ENCODE results near the gene DCC. TPM values are rescaled to one million over a fixed set of nuclear protein-coding genes. Genes with fewer than 3 reads are reported as not detected.

The DCC gene
- total RNA-seq, 2 experiments from 2014 or later, result not detected

- Mint-ChIP-seq H3K4me3 (no peak overlapping the region), H3K27ac (no peak overlapping the region), H3K27me3 (no peaks in the 10 kb centered on the region), H3K4me1 (no peaks in the 10 kb centered on the region), H3K36me3 (no peaks in the 10 kb centered on the region), H3K9me3 (ENCODE audit: low read depth) (peaks cover 4% of the 10 kb centered on the region)
- no peak for ATAC-seq
- no peak for DNase-seq
- CTCF ChIA-PET, result no interaction called here
Observed at GRCh38 chr18:52700116-52700515, 360.1 kb downstream of the DCC start.

GRCh38 chr18:52700816-52701215, 360.8 kb downstream of the DCC start:
- H3K27me3 Mint-ChIP-seq, result no peaks in the 10 kb centered on the region
- H3K4me1 Mint-ChIP-seq, result no peaks in the 10 kb centered on the region
- H3K4me3 Mint-ChIP-seq, result no peak overlapping the region
- CTCF ChIA-PET, result no interaction called here
- ATAC-seq (no peak), DNase-seq (no peak)
- H3K27ac Mint-ChIP-seq, result no peak overlapping the region
- H3K9me3 Mint-ChIP-seq (ENCODE audit: low read depth), result peaks cover 4% of the 10 kb centered on the region
- no peaks in the 10 kb centered on the region for H3K36me3 Mint-ChIP-seq

GRCh38 chr18:52701219-52701935, 361.4 kb downstream of the DCC start:
- CTCF ChIA-PET, result no interaction called here
- no peak overlapping the region for H3K4me3 Mint-ChIP-seq
- no peaks in the 10 kb centered on the region for H3K27me3 Mint-ChIP-seq
- ATAC-seq (no peak), DNase-seq (no peak)
- no peaks in the 10 kb centered on the region for H3K36me3 Mint-ChIP-seq
- peaks cover 4% of the 10 kb centered on the region for H3K9me3 Mint-ChIP-seq (ENCODE audit: low read depth)
- no peak overlapping the region for H3K27ac Mint-ChIP-seq
- H3K4me1 Mint-ChIP-seq, result no peaks in the 10 kb centered on the region

- CTCF ChIA-PET, result no interaction called here
- H3K27ac Mint-ChIP-seq, result no peak overlapping the region
- H3K4me3 Mint-ChIP-seq, result no peak overlapping the region
- no peak for DNase-seq
- H3K9me3 Mint-ChIP-seq (ENCODE audit: low read depth), result no peaks in the 10 kb centered on the region
- H3K27me3 Mint-ChIP-seq, result no peaks in the 10 kb centered on the region
- no peak for ATAC-seq
- no peaks in the 10 kb centered on the region for H3K4me1 Mint-ChIP-seq
- H3K36me3 Mint-ChIP-seq, result no peaks in the 10 kb centered on the region
Observed at GRCh38 chr18:52715421-52715820, 375.4 kb downstream of the DCC start.

GRCh38 chr18:52715991-52716390, 376.0 kb downstream of the DCC start:
- no peak for ATAC-seq
- CTCF ChIA-PET, result no interaction called here
- no peak overlapping the region for H3K4me3 Mint-ChIP-seq

GRCh38 chr18:52716973-52717372, 377.0 kb downstream of the DCC start:
- DNase-seq, result no peak
- Mint-ChIP-seq H3K9me3 (ENCODE audit: low read depth) (no peaks in the 10 kb centered on the region), H3K4me1 (no peaks in the 10 kb centered on the region), H3K36me3 (no peaks in the 10 kb centered on the region), H3K4me3 (no peak overlapping the region), H3K27me3 (no peaks in the 10 kb centered on the region), H3K27ac (no peak overlapping the region)
- no peak for ATAC-seq
- CTCF ChIA-PET, result no interaction called here

More at GRCh38 chr18:52715991-52716390, 376.0 kb downstream of the DCC start:
- H3K9me3 Mint-ChIP-seq (ENCODE audit: low read depth), result no peaks in the 10 kb centered on the region
- H3K27me3 Mint-ChIP-seq, result no peaks in the 10 kb centered on the region
- H3K4me1 Mint-ChIP-seq, result no peaks in the 10 kb centered on the region
- H3K36me3 Mint-ChIP-seq, result no peaks in the 10 kb centered on the region
- no peak overlapping the region for H3K27ac Mint-ChIP-seq
- DNase-seq, result no peak

- CTCF ChIA-PET, result no interaction called here
- no peak for ATAC-seq
- no peaks in the 10 kb centered on the region for H3K27me3 Mint-ChIP-seq
- H3K4me1 Mint-ChIP-seq, result no peaks in the 10 kb centered on the region
- DNase-seq, result no peak
- H3K36me3 Mint-ChIP-seq, result no peaks in the 10 kb centered on the region
- H3K9me3 Mint-ChIP-seq (ENCODE audit: low read depth), result peaks cover 3% of the 10 kb centered on the region
- no peak overlapping the region for H3K4me3 Mint-ChIP-seq
- no peak overlapping the region for H3K27ac Mint-ChIP-seq
Observed at GRCh38 chr18:52722904-52723303, 382.9 kb downstream of the DCC start.

- no peak for DNase-seq
- ATAC-seq, result no peak
- H3K9me3 Mint-ChIP-seq (ENCODE audit: low read depth), result peaks cover 3% of the 10 kb centered on the region
- H3K4me3 Mint-ChIP-seq, result no peak overlapping the region
- H3K27ac Mint-ChIP-seq, result no peak overlapping the region
- no peaks in the 10 kb centered on the region for H3K4me1 Mint-ChIP-seq
- CTCF ChIA-PET, result no interaction called here
- no peaks in the 10 kb centered on the region for H3K36me3 Mint-ChIP-seq
- no peaks in the 10 kb centered on the region for H3K27me3 Mint-ChIP-seq
Observed at GRCh38 chr18:52723550-52723970, 383.6 kb downstream of the DCC start.

GRCh38 chr18:52730972-52731619, 391.1 kb downstream of the DCC start:
- CTCF ChIA-PET, result no interaction called here
- DNase-seq (no peak), ATAC-seq (no peak)
- peaks cover 4% of the 10 kb centered on the region for H3K9me3 Mint-ChIP-seq (ENCODE audit: low read depth)
- H3K4me1 Mint-ChIP-seq, result no peaks in the 10 kb centered on the region
- H3K4me3 Mint-ChIP-seq, result no peak overlapping the region
- H3K36me3 Mint-ChIP-seq, result no peaks in the 10 kb centered on the region
- no peak overlapping the region for H3K27ac Mint-ChIP-seq
- H3K27me3 Mint-ChIP-seq, result no peaks in the 10 kb centered on the region

- H3K36me3 Mint-ChIP-seq, result no peaks in the 10 kb centered on the region
- no peaks in the 10 kb centered on the region for H3K27me3 Mint-ChIP-seq
- no peaks in the 10 kb centered on the region for H3K4me1 Mint-ChIP-seq
- ATAC-seq, result no peak
- CTCF ChIA-PET, result no interaction called here
- no peaks in the 10 kb centered on the region for H3K9me3 Mint-ChIP-seq (ENCODE audit: low read depth)
- no peak for DNase-seq
- no peak overlapping the region for H3K27ac Mint-ChIP-seq
- no peak overlapping the region for H3K4me3 Mint-ChIP-seq
Observed at GRCh38 chr18:52738946-52739345, 398.9 kb downstream of the DCC start.

- CTCF ChIA-PET, result no interaction called here
- Mint-ChIP-seq H3K9me3 (ENCODE audit: low read depth) (peaks cover 2% of the 10 kb centered on the region), H3K4me3 (no peak overlapping the region), H3K36me3 (no peaks in the 10 kb centered on the region), H3K27ac (no peak overlapping the region), H3K4me1 (no peaks in the 10 kb centered on the region), H3K27me3 (no peaks in the 10 kb centered on the region)
- DNase-seq (no peak), ATAC-seq (no peak)
Observed at GRCh38 chr18:52746986-52747385, 407.0 kb downstream of the DCC start.

- peaks cover 2% of the 10 kb centered on the region for H3K9me3 Mint-ChIP-seq (ENCODE audit: low read depth)
Observed at GRCh38 chr18:52747869-52748268, 407.9 kb downstream of the DCC start.

GRCh38 chr18:52748343-52748742, 408.3 kb downstream of the DCC start:
- DNase-seq (no peak), ATAC-seq (no peak)
- no peaks in the 10 kb centered on the region for H3K4me1 Mint-ChIP-seq
- H3K36me3 Mint-ChIP-seq, result no peaks in the 10 kb centered on the region
- CTCF ChIA-PET, result no interaction called here
- peaks cover 2% of the 10 kb centered on the region for H3K9me3 Mint-ChIP-seq (ENCODE audit: low read depth)
- no peak overlapping the region for H3K27ac Mint-ChIP-seq
- no peak overlapping the region for H3K4me3 Mint-ChIP-seq
- no peaks in the 10 kb centered on the region for H3K27me3 Mint-ChIP-seq

More at GRCh38 chr18:52747869-52748268, 407.9 kb downstream of the DCC start:
- ATAC-seq (no peak), DNase-seq (no peak)
- Mint-ChIP-seq H3K36me3 (no peaks in the 10 kb centered on the region), H3K27me3 (no peaks in the 10 kb centered on the region), H3K4me3 (no peak overlapping the region), H3K4me1 (no peaks in the 10 kb centered on the region), H3K27ac (no peak overlapping the region)
- CTCF ChIA-PET, result no interaction called here

GRCh38 chr18:52749542-52749941, 409.5 kb downstream of the DCC start:
- CTCF ChIA-PET, result no interaction called here
- peaks cover 4% of the 10 kb centered on the region for H3K9me3 Mint-ChIP-seq (ENCODE audit: low read depth)
- H3K27ac Mint-ChIP-seq, result no peak overlapping the region
- DNase-seq (no peak), ATAC-seq (no peak)
- H3K27me3 Mint-ChIP-seq, result no peaks in the 10 kb centered on the region
- no peaks in the 10 kb centered on the region for H3K36me3 Mint-ChIP-seq
- no peak overlapping the region for H3K4me3 Mint-ChIP-seq
- H3K4me1 Mint-ChIP-seq, result no peaks in the 10 kb centered on the region

All from activated CD8-positive, alpha-beta memory T cell treated with anti-CD3 and anti-CD28 coated beads, Interleukin-2, amount 10 ng/mL, durations not matched to agents 7 days and 5 days (primary cell).